NCI-H1930 (cell line): ENCODE measurements around the gene ZNF648.
"Not testable (repeated sequence)": the region's sequence is repeated elsewhere in the genome, so short reads cannot be mapped to it uniquely, and the experiment has no call there.

Experiments used
- DNase-seq, 2 experiments: peaks; one replicate each; lab custom pipeline; 2025; lab: John Stamatoyannopoulos, UW

The ZNF648 gene

GRCh38 chr1:182029002-182029378, 32.5 kb downstream of the ZNF648 start:
- DNase-seq: no peak

- no peak for DNase-seq
Observed at GRCh38 chr1:182015360-182015759, 46.2 kb downstream of the ZNF648 start.

GRCh38 chr1:182010800-182011370, 50.6 kb downstream of the ZNF648 start:
- not testable (repeated sequence) for DNase-seq

GRCh38 chr1:182005398-182005797, 56.1 kb downstream of the ZNF648 start:
- DNase-seq: not testable (repeated sequence)

- no peak for DNase-seq
Observed at GRCh38 chr1:182004601-182005000, 56.9 kb downstream of the ZNF648 start.
